SK-N-MC (cell line): Measurements from ENCODE around the gene MFN1.

ENCODE experiments used
- FOXP2 ChIP-seq: optimal IDR thresholded peaks from 2 replicates; pipeline ENCODE3; 2011; ENCODE audit warnings: mild to moderate bottlenecking, moderate library complexity; ENCODE audit not compliant: insufficient read depth; ENCODE audit errors: extremely low read length, control extremely low read depth
- POLR2AphosphoS5 ChIP-seq: IDR thresholded peaks from 2 replicates; pipeline ENCODE4 v1.6.1; 2012; ENCODE audit warnings: mild to moderate bottlenecking, low read depth, low read length, borderline replicate concordance

GRCh38 chr3:179416681-179417080 is 69.2 kb downstream of the MFN1 start:
- TF ChIP-seq POLR2AphosphoS5 (no peak), FOXP2 (no peak)
